Left ventricle myocardium inferior (tissue), 1 donor: ENCODE measurements around the gene MYO16. TPM values are rescaled to one million over a fixed set of nuclear protein-coding genes. Genes with fewer than 3 reads are reported as not detected.

Source experiments
- DNase-seq: peaks from one replicate; pipeline ENCODE4 v3.0.0-alpha.2; 2020
- H3K27ac ChIP-seq: fragments of 200-600 bp; replicated peaks from 2 replicates; pipeline ENCODE4 v1.8.0; 2021
- H3K27me3 ChIP-seq: fragments of 200-600 bp; 2 replicates; pipeline ENCODE4 v1.8.0; 2021; ENCODE audit warnings: low read depth
- H3K36me3 ChIP-seq: fragments of 200-600 bp; 2 replicates; pipeline ENCODE4 v1.8.0; 2021
- H3K4me1 ChIP-seq: fragments of 200-600 bp; 2 replicates; pipeline ENCODE4 v1.8.0; 2021
- H3K4me3 ChIP-seq: fragments of 200-600 bp; 2 replicates; pipeline ENCODE4 v1.8.0; 2021; ENCODE audit warnings: mild to moderate bottlenecking, moderate library complexity
- H3K9me3 ChIP-seq: fragments of 200-600 bp; replicated peaks from 2 replicates; pipeline ENCODE4 v1.8.0; 2021
- CTCF ChIP-seq: fragments of 200-600 bp; IDR thresholded peaks from 2 replicates; pipeline ENCODE4 v1.8.0; 2021; ENCODE audit warnings: antibody characterized with exemption, mild to moderate bottlenecking, borderline replicate concordance
- intact Hi-C: fragments of 100-400 bp; cut with micrococcal nuclease; formaldehyde crosslinking; loops from one replicate; pipeline ENCODE4 v1.11.0; 2022
- total RNA-seq: library from RNA; stranded (reverse); fragmentation: NEBNext Ultra II Directional; extraction: Animal tissue kit (Norgen Biotek cat#: 25700); gene quantifications from one replicate; pipeline ENCODE4 v1.2.1, GENCODE V29; 2021
- donor health status: DM: no; HTN: yes; CAD: no; lungs with severe emphysema.

Gene MYO16
- total RNA-seq, 1 donor from 2014 or later: 1.7 TPM

DNA sequence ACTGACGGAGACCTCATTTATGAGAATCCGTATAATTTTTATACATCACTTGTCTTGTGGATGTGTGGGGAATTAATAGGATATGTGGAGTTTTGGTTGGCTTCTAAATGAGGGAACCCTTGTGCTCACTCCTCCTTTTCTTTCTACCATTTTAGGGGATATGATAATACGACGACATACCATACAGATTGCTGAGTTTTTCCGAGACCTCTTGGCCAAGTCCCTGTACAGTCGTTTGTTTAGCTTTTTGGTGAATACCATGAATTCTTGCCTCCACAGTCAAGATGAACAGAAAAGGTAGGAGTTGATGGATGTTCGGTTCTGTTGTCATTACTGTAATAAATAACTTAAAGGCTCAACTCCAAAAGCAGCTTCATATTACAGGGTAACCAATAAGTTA is 335.2 kb downstream of the MYO16 start:
- Histone ChIP-seq H3K27me3 (no peaks in the 10 kb centered on the region), H3K27ac (no peak overlapping the region), H3K36me3 (no peaks in the 10 kb centered on the region), H3K9me3 (no peaks in the 10 kb centered on the region), H3K4me1 (no peaks in the 10 kb centered on the region), H3K4me3 (no peak overlapping the region)
- no peak for TF ChIP-seq CTCF
- no peak for DNase-seq
- intact Hi-C loops: no loop called here

DNA sequence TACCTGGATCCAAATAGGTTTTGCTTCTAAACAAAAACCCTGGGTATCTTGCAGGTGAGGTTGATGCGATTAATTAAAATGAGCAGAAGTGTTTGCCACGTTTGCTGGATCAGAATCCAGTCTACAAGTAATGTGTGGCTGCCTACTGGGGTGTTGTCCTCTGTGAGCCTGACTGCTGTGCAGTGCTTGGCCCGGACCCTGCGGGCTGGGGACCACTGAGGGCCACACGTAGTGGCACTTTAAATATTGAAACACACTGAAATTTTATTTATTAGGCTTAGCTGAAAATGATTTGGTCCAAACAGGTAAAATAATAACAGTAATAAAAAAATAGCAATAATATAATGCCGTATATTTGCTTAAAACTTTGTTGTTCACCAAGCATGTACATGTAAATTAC is 338.0 kb downstream of the MYO16 start:
- Histone ChIP-seq H3K27me3 (no peaks in the 10 kb centered on the region), H3K27ac (no peak overlapping the region), H3K4me3 (no peak overlapping the region), H3K9me3 (no peaks in the 10 kb centered on the region), H3K4me1 (no peaks in the 10 kb centered on the region), H3K36me3 (no peaks in the 10 kb centered on the region)
- no peak for TF ChIP-seq CTCF
- intact Hi-C loops: no loop called here
- no peak for DNase-seq

DNA sequence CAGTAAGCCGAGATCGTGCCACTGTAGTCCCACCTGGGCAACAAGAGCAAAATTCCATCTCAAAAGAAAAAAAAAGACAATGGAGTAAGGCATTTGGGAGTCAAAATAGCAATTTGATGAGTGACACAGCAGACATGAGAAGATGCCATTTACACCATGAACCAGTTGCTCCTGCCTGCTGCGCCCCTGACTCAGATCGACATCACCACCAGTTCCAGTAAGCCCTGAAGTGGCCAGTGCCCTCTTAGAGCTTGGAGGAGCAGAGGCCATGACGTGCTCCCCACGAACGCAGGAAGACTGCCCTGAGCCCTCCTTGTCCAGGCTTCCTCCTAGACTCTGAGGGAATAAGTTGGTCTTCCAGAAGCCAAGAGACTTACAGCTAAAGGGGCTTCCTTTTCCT is 339.2 kb downstream of the MYO16 start:
- Histone ChIP-seq H3K9me3 (no peaks in the 10 kb centered on the region), H3K27me3 (no peaks in the 10 kb centered on the region), H3K27ac (no peak overlapping the region), H3K4me1 (no peaks in the 10 kb centered on the region), H3K36me3 (no peaks in the 10 kb centered on the region), H3K4me3 (no peak overlapping the region)
- DNase-seq: no peak
- TF ChIP-seq CTCF: no peak
- intact Hi-C loops: no loop called here

- Histone ChIP-seq H3K4me3 (no peak overlapping the region), H3K27me3 (no peaks in the 10 kb centered on the region), H3K36me3 (no peaks in the 10 kb centered on the region), H3K4me1 (no peaks in the 10 kb centered on the region), H3K9me3 (no peaks in the 10 kb centered on the region), H3K27ac (no peak overlapping the region)
- DNase-seq: no peak
- intact Hi-C loops: no loop called here
- no peak for TF ChIP-seq CTCF
Measured at GRCh38 chr13:108974686-108975085, 345.3 kb downstream of the MYO16 start.

- TF ChIP-seq CTCF: no peak
- H3K36me3 ChIP-seq: no peaks in the 10 kb centered on the region
- H3K27ac ChIP-seq: no peak overlapping the region
- H3K9me3 ChIP-seq: no peaks in the 10 kb centered on the region
- intact Hi-C loops: no loop called here
- no peak overlapping the region for H3K4me3 ChIP-seq
- no peaks in the 10 kb centered on the region for H3K4me1 ChIP-seq
- no peaks in the 10 kb centered on the region for H3K27me3 ChIP-seq
- DNase-seq: no peak
Measured at GRCh38 chr13:108980237-108980636, 350.8 kb downstream of the MYO16 start.

- DNase-seq: no peak
- Histone ChIP-seq H3K36me3 (no peaks in the 10 kb centered on the region), H3K27me3 (no peaks in the 10 kb centered on the region), H3K27ac (no peak overlapping the region), H3K4me1 (no peaks in the 10 kb centered on the region), H3K4me3 (no peak overlapping the region), H3K9me3 (no peaks in the 10 kb centered on the region)
- intact Hi-C loops: no loop called here
- TF ChIP-seq CTCF: no peak
Measured at GRCh38 chr13:108981407-108981806, 352.0 kb downstream of the MYO16 start.
